IPS DF 4.7 (cell line): ENCODE results near the gene SLIT3.
"Not testable (repeated sequence)": the region's sequence is repeated elsewhere in the genome, so short reads cannot be mapped to it uniquely, and the experiment has no call there.

Experiments used
- DNase-seq: peaks from one replicate; pipeline ENCODE4 v3.0.0-alpha.2; 2013; ENCODE audit warnings: low spot score; ENCODE audit errors: extremely low read depth

SLIT3 gene

GRCh38 chr5:169221519-169221918 is 79.4 kb downstream of the SLIT3 start:
- DNase-seq, result no peak

DNA sequence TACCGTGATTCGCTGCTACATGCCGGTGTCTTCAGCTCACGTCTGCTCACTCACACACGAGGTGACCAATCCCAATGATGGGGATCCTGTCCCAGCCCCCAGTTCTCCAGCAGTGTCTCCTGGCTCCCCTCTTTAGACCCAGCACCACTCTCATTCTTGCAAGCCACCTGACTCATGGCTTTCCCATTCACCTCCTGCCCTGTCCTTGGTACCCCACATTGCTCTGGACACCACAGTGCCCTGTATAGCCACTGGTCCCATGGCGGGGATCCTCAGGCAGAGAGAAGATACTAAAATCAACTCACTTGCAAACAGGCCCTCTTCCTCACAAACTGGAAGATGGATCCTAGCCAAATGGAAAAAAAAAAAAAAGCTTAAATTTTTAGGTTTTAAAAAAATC is 81.0 kb downstream of the SLIT3 start:
- DNase-seq, result no peak

- DNase-seq, result no peak
Measured at GRCh38 chr5:169219351-169219750, 81.6 kb downstream of the SLIT3 start.

GRCh38 chr5:169218861-169219260 is 82.1 kb downstream of the SLIT3 start:
- DNase-seq, result no peak

- no peak for DNase-seq
Measured at GRCh38 chr5:169218176-169218575, 82.8 kb downstream of the SLIT3 start.

DNA sequence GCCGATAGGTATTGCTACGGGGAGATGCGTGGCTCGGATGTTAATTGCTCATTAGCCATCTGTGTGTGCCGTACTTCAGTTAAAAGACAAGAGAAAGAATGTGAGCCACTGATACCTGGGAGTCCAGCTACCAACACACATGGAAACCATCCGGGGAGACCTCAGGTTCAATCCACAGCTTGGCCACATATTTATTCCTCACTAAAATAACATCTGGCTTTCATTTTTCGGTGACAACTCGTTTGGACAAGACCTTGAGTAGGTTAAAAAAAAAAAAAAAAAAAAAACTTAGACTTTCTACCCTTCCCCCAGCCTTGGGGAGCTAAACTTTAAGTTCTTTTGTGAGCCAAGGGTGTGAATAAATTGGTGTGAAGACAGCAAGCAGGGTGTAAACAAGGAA is 84.1 kb downstream of the SLIT3 start:
- DNase-seq, result no peak

- DNase-seq, result no peak
Measured at GRCh38 chr5:169213479-169213878, 87.5 kb downstream of the SLIT3 start.

DNA sequence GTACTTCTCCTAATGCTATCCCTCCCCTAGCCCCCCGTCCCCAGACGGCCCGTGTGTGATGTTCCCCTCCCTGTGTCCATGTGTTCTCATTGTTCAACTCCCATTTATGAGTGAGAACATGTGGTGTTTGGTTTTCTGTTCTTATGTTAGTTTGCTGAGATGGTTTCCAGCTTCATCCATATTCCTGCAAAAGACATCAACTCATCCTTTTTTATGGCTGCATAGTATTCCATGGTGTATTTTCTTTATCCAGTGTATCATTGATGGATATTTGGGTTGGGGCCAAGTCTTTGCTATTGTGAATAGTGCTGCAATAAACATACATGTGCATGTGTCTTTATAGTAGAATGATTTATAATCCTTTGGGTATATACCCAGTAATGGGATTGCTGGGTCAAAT is 89.2 kb downstream of the SLIT3 start:
- not testable (repeated sequence) for DNase-seq

GRCh38 chr5:169204788-169205400 is 96.0 kb downstream of the SLIT3 start:
- DNase-seq, result no peak

- DNase-seq, result no peak
Measured at GRCh38 chr5:169202969-169203368, 98.0 kb downstream of the SLIT3 start.

GRCh38 chr5:169201597-169201996 is 99.3 kb downstream of the SLIT3 start:
- no peak for DNase-seq

GRCh38 chr5:169200125-169200778 is 100.7 kb downstream of the SLIT3 start:
- no peak for DNase-seq

GRCh38 chr5:169197343-169197742 is 103.6 kb downstream of the SLIT3 start:
- no peak for DNase-seq

GRCh38 chr5:169196059-169196458 is 104.9 kb downstream of the SLIT3 start:
- DNase-seq, result no peak

- DNase-seq, result no peak
Measured at GRCh38 chr5:169195601-169196000, 105.3 kb downstream of the SLIT3 start.

GRCh38 chr5:169192536-169192935 is 108.4 kb downstream of the SLIT3 start:
- DNase-seq, result no peak

DNA sequence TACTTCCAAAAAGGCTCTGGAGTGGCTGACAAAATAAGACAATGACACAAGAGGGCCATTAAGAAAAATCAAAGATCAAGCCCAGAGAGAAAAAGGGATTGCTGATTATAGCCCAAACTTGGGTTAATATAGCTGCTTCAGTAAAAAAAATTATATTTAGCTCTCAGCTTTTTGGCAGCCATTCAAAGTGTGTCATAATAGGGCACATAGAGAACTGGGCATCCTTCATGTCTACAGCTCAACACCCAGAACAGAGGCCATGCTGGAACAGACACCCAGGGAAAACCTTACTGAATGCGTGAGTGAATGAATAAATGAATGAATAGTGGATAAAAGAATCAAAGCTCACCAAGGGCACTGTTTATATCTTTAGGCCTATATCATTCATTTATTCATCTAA is 110.1 kb downstream of the SLIT3 start:
- no peak for DNase-seq

DNA sequence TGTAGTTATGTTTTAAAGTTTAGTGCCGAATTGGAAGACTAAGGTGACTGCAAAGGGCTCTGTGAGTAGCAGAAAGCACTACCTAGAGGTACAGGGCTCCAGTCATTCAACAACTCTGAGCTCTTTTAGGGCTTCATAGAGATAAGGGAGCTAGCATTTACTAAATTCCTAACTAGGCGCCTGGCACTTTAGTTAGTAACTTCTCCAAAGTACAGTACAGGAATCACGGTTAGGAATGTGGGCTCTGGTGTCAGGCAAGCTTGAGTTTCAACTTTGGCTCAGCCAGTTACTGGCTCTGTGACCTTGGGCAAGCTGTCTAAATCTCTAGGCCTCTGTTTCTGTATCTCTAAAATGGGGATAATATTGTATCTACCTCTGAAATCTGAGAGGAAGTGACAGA is 115.3 kb downstream of the SLIT3 start:
- DNase-seq, result no peak

GRCh38 chr5:169183576-169183975 is 117.4 kb downstream of the SLIT3 start:
- no peak for DNase-seq

- no peak for DNase-seq
Measured at GRCh38 chr5:169182797-169183196, 118.1 kb downstream of the SLIT3 start.

DNA sequence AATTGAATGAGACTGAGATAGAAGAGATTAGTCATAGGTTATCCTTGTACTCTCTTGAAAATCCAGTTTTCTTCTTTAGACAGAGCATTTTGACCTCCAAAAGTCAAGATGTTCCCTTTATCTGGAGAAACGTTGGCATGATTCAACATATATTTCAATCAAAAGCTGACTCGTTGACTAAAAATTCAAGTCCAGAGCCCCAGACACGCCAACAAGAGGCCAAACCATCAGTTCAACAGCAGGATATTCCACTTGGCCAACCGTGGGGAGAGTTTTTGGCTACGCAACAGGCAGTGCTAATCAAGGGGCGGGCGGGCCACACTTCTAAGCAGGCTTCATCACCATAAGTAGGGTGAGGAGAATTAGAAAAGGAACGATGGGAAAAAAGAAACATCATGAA is 119.1 kb downstream of the SLIT3 start:
- DNase-seq, result no peak

DNA sequence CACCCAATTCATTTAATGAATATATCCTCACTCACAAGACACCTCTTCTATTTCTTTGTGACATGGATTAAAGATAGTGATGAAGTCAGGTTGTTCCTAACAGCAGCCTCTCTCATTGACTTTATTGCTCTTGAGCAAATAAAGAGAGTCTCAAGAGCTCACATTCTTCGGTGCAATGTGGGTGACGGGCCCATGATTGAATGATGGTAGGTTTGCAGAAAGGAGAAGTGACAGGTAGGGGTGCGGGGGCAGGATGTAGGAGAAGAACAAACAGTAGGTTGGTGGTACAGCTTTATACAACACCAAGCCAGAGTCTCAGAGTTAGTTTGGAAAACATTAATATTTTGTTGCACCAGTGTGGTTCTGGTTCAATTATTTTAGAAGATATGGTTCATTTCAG is 122.2 kb downstream of the SLIT3 start:
- no peak for DNase-seq

DNA sequence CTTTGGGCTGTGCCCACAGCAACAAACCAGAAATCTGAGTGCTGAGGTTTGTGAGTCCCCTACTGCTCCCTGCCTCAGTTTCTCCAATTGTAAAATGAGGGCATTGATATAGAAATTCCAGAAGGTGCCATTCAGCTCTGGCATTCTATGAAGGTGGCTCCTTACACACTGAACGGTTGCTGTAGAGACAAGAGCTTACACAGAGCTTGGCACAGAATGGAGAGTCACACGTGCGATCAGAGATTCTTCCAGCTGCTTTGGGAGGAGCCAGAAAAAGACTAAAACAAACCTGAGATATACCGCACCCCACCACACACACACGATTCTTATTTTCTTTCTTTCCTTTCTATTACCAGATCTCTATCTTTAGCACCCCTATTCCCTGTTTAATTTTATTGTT is 122.7 kb downstream of the SLIT3 start:
- DNase-seq, result no peak
